ENCODE data around the gene AP5S1. TPM values are rescaled to one million over a fixed set of nuclear protein-coding genes. Genes with fewer than 3 reads are reported as not detected.

The AP5S1 gene
- polyA plus RNA-seq, 2 donors: 4.6 to 7.9 TPM

GRCh38 chr20:3804254-3804751, 16.0 kb upstream of the AP5S1 start:
- Histone ChIP-seq H3K27ac (ENCODE audit: low read depth in 2 of 2, low read length in 1 of 2) (peak overlapping the region in 1 of 2 donors; percentile 34), H3K4me1 (ENCODE audit: control insufficient read depth in 2 of 2, insufficient read depth in 2 of 2, low read length in 1 of 2) (peaks cover 6 to 17% of the 10 kb centered on the region in 2 donors), H3K27me3 (ENCODE audit: control insufficient read depth in 1 of 2, insufficient read depth in 2 of 2, low read length in 2 of 2) (no peaks in the 10 kb centered on the region), H3K36me3 (ENCODE audit: control insufficient read depth in 2 of 2, insufficient read depth in 2 of 2, low read length in 1 of 2) (peaks cover 6 to 33% of the 10 kb centered on the region in 2 donors), H3K4me3 (ENCODE audit: low read depth in 1 of 2, low read length in 2 of 2) (no peak overlapping the region), H3K9me3 (ENCODE audit: control insufficient read depth in 2 of 2, insufficient read depth in 1 of 2, low read depth in 1 of 2, low read length in 1 of 2) (peaks cover 0 to 1% of the 10 kb centered on the region in 2 donors)
- WGBS, 2 donors: 58 to 68% methylated on average over 11 of the region's 11 CpGs

DNA sequence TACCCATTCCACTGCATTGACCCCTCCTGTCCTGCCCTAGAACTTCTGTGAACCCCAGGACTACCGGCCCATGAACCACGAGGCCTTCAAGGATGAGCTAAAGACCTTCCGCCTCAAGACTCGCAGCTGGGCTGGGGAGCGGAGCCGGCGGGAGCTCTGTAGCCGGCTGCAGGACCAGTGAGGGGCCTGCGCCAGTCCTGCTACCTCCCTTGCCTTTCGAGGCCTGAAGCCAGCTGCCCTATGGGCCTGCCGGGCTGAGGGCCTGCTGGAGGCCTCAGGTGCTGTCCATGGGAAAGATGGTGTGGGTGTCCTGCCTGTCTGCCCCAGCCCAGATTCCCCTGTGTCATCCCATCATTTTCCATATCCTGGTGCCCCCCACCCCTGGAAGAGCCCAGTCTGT, 15.6 kb upstream of the AP5S1 start:
- no peaks in the 10 kb centered on the region for H3K27me3 ChIP-seq (ENCODE audit: control insufficient read depth in 1 of 2, insufficient read depth in 2 of 2, low read length in 2 of 2)
- WGBS, 2 donors: 86 to 91% methylated on average over 5 to 11 of the region's 11 CpGs
- H3K4me1 ChIP-seq (ENCODE audit: control insufficient read depth in 2 of 2, insufficient read depth in 2 of 2, low read length in 1 of 2): peaks cover 6 to 13% of the 10 kb centered on the region in 2 donors
- no peak overlapping the region for H3K4me3 ChIP-seq (ENCODE audit: low read depth in 1 of 2, low read length in 2 of 2)
- peaks cover 6 to 33% of the 10 kb centered on the region in 2 donors for H3K36me3 ChIP-seq (ENCODE audit: control insufficient read depth in 2 of 2, insufficient read depth in 2 of 2, low read length in 1 of 2)
- H3K27ac ChIP-seq (ENCODE audit: low read depth in 2 of 2, low read length in 1 of 2): peak overlapping the region in 1 of 2 donors; percentile 34
- H3K9me3 ChIP-seq (ENCODE audit: control insufficient read depth in 2 of 2, insufficient read depth in 1 of 2, low read depth in 1 of 2, low read length in 1 of 2): peaks cover 0 to 1% of the 10 kb centered on the region in 2 donors

DNA sequence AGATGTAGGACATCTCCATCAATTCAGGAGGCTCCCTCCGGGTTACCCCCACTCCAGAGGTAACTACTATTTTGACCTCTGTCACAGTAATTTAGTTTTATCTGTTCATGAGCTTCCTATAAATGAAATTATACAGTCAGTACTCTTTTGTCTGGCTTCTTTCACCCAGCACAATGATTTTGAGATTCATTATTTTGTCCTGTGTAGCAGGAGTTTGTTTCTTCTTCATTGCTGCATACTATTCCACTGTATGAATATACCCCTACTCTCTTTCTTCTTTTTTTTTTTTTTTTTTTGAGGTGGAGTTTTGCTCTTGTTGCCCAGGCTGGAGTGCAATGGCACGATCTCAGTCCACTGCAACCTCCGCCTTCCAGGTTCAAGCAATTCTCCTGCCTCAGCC, 11.8 kb upstream of the AP5S1 start:
- Histone ChIP-seq H3K4me1 (ENCODE audit: control insufficient read depth in 2 of 2, insufficient read depth in 2 of 2, low read length in 1 of 2) (peaks cover 9 to 12% of the 10 kb centered on the region in 2 donors), H3K27ac (ENCODE audit: low read depth in 2 of 2, low read length in 1 of 2) (peak overlapping the region; percentile 94 to 98), H3K4me3 (ENCODE audit: low read depth in 1 of 2, low read length in 2 of 2) (no peak overlapping the region), H3K9me3 (ENCODE audit: control insufficient read depth in 2 of 2, insufficient read depth in 1 of 2, low read depth in 1 of 2, low read length in 1 of 2) (no peaks in the 10 kb centered on the region), H3K36me3 (ENCODE audit: control insufficient read depth in 2 of 2, insufficient read depth in 2 of 2, low read length in 1 of 2) (peaks cover 0 to 7% of the 10 kb centered on the region in 2 donors), H3K27me3 (ENCODE audit: control insufficient read depth in 1 of 2, insufficient read depth in 2 of 2, low read length in 2 of 2) (no peaks in the 10 kb centered on the region)
- WGBS, 2 donors: 83 to 85% methylated on average over 3 of the region's 3 CpGs

- H3K36me3 ChIP-seq (ENCODE audit: control insufficient read depth in 2 of 2, insufficient read depth in 2 of 2, low read length in 1 of 2): no peaks in the 10 kb centered on the region
- H3K9me3 ChIP-seq (ENCODE audit: control insufficient read depth in 2 of 2, insufficient read depth in 1 of 2, low read depth in 1 of 2, low read length in 1 of 2): no peaks in the 10 kb centered on the region
- no peaks in the 10 kb centered on the region for H3K27me3 ChIP-seq (ENCODE audit: control insufficient read depth in 1 of 2, insufficient read depth in 2 of 2, low read length in 2 of 2)
- H3K27ac ChIP-seq (ENCODE audit: low read depth in 2 of 2, low read length in 1 of 2): peak overlapping the region; percentile 77 to 95
- H3K4me3 ChIP-seq (ENCODE audit: low read depth in 1 of 2, low read length in 2 of 2): peak overlapping the region in 1 of 2 donors; percentile 20
- peaks cover 2 to 9% of the 10 kb centered on the region in 2 donors for H3K4me1 ChIP-seq (ENCODE audit: control insufficient read depth in 2 of 2, insufficient read depth in 2 of 2, low read length in 1 of 2)
- 2 to 3% methylated on average over 20 of the region's 20 CpGs for WGBS, 2 donors
These were observed 8.7 kb upstream of the AP5S1 start for GRCh38 chr20:3811467-3812258.

DNA sequence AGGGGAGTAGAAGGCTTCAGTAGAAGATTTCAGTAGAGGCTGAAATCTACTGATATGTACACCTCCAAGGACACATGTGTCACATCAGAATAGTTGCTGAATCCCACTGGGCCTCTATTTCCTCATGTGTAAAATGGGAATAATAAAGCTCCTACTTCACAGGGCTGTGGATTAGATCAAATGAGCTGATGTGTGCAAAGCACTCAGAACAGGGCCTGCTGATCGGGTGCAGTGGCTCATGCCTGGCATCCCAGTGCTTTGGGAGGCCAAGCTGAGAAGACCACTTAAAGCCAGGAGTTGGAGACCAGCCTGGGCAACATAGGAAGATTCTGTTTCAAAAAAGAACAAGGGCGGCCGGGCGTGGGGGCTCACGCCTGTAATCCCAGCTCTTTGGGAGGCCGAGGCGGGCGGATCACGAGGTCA, 8.1 kb upstream of the AP5S1 start:
- no peaks in the 10 kb centered on the region for H3K36me3 ChIP-seq (ENCODE audit: control insufficient read depth in 2 of 2, insufficient read depth in 2 of 2, low read length in 1 of 2)
- H3K9me3 ChIP-seq (ENCODE audit: control insufficient read depth in 2 of 2, insufficient read depth in 1 of 2, low read depth in 1 of 2, low read length in 1 of 2): no peaks in the 10 kb centered on the region
- peaks cover 2 to 5% of the 10 kb centered on the region in 2 donors for H3K4me1 ChIP-seq (ENCODE audit: control insufficient read depth in 2 of 2, insufficient read depth in 2 of 2, low read length in 1 of 2)
- peak overlapping the region; percentile 77 to 95 for H3K27ac ChIP-seq (ENCODE audit: low read depth in 2 of 2, low read length in 1 of 2)
- 92 to 96% methylated on average over 8 to 9 of the region's 9 CpGs for WGBS, 2 donors
- no peaks in the 10 kb centered on the region for H3K27me3 ChIP-seq (ENCODE audit: control insufficient read depth in 1 of 2, insufficient read depth in 2 of 2, low read length in 2 of 2)
- no peak overlapping the region for H3K4me3 ChIP-seq (ENCODE audit: low read depth in 1 of 2, low read length in 2 of 2)

DNA sequence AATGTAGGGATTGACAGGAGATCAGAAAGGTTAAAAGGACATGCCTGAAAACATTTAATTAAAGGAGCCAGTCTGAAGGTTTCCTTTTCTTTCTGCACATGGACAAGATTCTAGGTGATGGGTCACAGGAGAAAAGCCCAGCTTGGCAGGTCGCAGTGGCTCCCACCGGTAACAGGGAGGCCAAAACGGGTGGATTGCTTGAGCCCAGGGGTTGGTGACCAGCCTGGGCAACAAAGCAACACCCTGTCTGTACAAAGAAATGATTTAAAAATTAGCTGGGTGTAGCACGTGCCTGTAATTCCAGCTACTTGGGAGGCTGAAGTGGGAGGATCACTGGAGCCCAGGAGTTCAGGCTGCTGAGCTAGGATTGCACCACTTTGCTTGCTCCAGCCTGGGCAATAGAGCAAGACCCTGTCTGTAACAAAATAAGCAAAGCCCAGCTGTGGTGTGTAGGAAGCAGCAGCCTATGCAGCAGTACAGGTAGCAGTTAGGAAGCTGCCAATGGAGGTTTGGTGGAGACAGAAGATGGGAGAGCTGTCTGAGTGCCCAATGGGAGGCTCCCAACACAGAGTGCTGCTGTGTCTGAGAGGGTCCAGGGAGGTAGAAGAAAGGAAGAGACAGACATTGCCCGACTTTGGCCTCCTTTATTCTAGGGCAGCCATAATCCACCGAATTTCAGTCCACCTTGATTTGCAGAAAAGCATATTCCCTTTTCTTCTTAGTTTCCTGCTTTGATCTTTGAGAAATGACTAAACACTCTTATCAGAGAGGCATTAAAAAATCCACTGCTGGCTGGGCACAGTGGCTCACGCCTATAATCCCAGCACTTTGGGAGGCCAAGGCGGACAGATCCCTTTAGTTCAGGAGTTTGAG, 7.1 kb upstream of the AP5S1 start:
- H3K4me3 ChIP-seq (ENCODE audit: low read depth in 1 of 2, low read length in 2 of 2): no peak overlapping the region
- H3K27me3 ChIP-seq (ENCODE audit: control insufficient read depth in 1 of 2, insufficient read depth in 2 of 2, low read length in 2 of 2): no peaks in the 10 kb centered on the region
- H3K36me3 ChIP-seq (ENCODE audit: control insufficient read depth in 2 of 2, insufficient read depth in 2 of 2, low read length in 1 of 2): no peaks in the 10 kb centered on the region
- H3K9me3 ChIP-seq (ENCODE audit: control insufficient read depth in 2 of 2, insufficient read depth in 1 of 2, low read depth in 1 of 2, low read length in 1 of 2): no peaks in the 10 kb centered on the region
- H3K4me1 ChIP-seq (ENCODE audit: control insufficient read depth in 2 of 2, insufficient read depth in 2 of 2, low read length in 1 of 2): peaks cover 2 to 4% of the 10 kb centered on the region in 2 donors
- WGBS, 2 donors: 59 to 60% methylated on average over 8 of the region's 8 CpGs
- H3K27ac ChIP-seq (ENCODE audit: low read depth in 2 of 2, low read length in 1 of 2): peak overlapping the region; percentile 9 to 82

- WGBS, 2 donors: 68 to 82% methylated on average over 12 of the region's 12 CpGs
- peaks cover 9 to 12% of the 10 kb centered on the region in 2 donors for H3K4me1 ChIP-seq (ENCODE audit: control insufficient read depth in 2 of 2, insufficient read depth in 2 of 2, low read length in 1 of 2)
- no peak overlapping the region for H3K27ac ChIP-seq (ENCODE audit: low read depth in 2 of 2, low read length in 1 of 2)
These were observed 6.3 kb upstream of the AP5S1 start for GRCh38 chr20:3813848-3814581.

GRCh38 chr20:3814928-3815495, 5.3 kb upstream of the AP5S1 start:
- no peak overlapping the region for H3K4me3 ChIP-seq (ENCODE audit: low read depth in 1 of 2, low read length in 2 of 2)
- H3K36me3 ChIP-seq (ENCODE audit: control insufficient read depth in 2 of 2, insufficient read depth in 2 of 2, low read length in 1 of 2): no peaks in the 10 kb centered on the region
- H3K4me1 ChIP-seq (ENCODE audit: control insufficient read depth in 2 of 2, insufficient read depth in 2 of 2, low read length in 1 of 2): peaks cover 9 to 13% of the 10 kb centered on the region in 2 donors
- no peaks in the 10 kb centered on the region for H3K9me3 ChIP-seq (ENCODE audit: control insufficient read depth in 2 of 2, insufficient read depth in 1 of 2, low read depth in 1 of 2, low read length in 1 of 2)
- peak overlapping the region in 1 of 2 donors; percentile 8 for H3K27ac ChIP-seq (ENCODE audit: low read depth in 2 of 2, low read length in 1 of 2)
- WGBS, 2 donors: 76 to 82% methylated on average over 7 of the region's 7 CpGs
- no peaks in the 10 kb centered on the region for H3K27me3 ChIP-seq (ENCODE audit: control insufficient read depth in 1 of 2, insufficient read depth in 2 of 2, low read length in 2 of 2)

More at GRCh38 chr20:3813848-3814581, 6.3 kb upstream of the AP5S1 start:
- H3K9me3 ChIP-seq (ENCODE audit: control insufficient read depth in 2 of 2, insufficient read depth in 1 of 2, low read depth in 1 of 2, low read length in 1 of 2): no peaks in the 10 kb centered on the region
- H3K4me3 ChIP-seq (ENCODE audit: low read depth in 1 of 2, low read length in 2 of 2): no peak overlapping the region
- H3K27me3 ChIP-seq (ENCODE audit: control insufficient read depth in 1 of 2, insufficient read depth in 2 of 2, low read length in 2 of 2): no peaks in the 10 kb centered on the region
- H3K36me3 ChIP-seq (ENCODE audit: control insufficient read depth in 2 of 2, insufficient read depth in 2 of 2, low read length in 1 of 2): no peaks in the 10 kb centered on the region

Measured in esophagus (tissue), 2 donors.